IPS DF 4.7 (cell line): ENCODE results near the gene ERI3.

ENCODE experiments used
- DNase-seq: peaks from one replicate; pipeline ENCODE4 v3.0.0-alpha.2; 2013; ENCODE audit warnings: low spot score; ENCODE audit errors: extremely low read depth

ERI3 gene

GRCh38 chr1:44354840-44355581 lies at the start of gene ERI3:
Gene ERI3, minus strand, starts transcription at chr1:44355257. Its CDS starts 231 bp downstream, at chr1:44355026.
- DNase-seq, result peak; percentile 83

GRCh38 chr1:44401256-44402228 lies 46.5 kb upstream of the ERI3 start:
- DNase-seq, result no peak

GRCh38 chr1:44390277-44390676 lies 35.2 kb upstream of the ERI3 start:
- DNase-seq, result no peak

GRCh38 chr1:44389437-44389836 lies 34.4 kb upstream of the ERI3 start:
- DNase-seq, result no peak

- no peak for DNase-seq
These were observed 33.5 kb upstream of the ERI3 start for GRCh38 chr1:44388551-44388950.

DNA sequence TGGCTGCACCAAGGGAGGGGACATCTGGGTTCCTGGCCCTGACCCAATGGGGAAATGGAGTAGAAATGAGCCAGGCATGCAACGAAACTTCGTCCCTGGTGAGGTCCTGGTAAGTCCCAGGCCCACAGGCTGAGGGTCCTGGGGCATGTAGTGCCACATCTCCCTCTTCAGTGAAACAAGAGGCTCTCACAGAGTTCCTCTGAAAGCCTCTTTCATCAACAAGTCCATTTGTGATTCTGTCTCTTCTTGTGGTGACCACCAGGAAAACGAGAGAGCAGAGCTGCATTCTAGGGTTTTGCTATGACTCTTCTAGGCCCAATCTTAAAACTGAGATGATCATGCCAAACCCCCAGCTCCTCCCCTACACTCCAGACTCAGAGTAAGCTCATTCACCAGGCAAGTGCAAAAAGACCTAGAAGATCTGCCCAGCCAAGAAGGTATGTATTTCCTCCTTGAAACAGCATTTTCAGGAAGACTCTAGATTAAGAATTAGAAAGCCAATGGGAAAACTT lies 25.7 kb upstream of the ERI3 start:
- DNase-seq, result no peak

DNA sequence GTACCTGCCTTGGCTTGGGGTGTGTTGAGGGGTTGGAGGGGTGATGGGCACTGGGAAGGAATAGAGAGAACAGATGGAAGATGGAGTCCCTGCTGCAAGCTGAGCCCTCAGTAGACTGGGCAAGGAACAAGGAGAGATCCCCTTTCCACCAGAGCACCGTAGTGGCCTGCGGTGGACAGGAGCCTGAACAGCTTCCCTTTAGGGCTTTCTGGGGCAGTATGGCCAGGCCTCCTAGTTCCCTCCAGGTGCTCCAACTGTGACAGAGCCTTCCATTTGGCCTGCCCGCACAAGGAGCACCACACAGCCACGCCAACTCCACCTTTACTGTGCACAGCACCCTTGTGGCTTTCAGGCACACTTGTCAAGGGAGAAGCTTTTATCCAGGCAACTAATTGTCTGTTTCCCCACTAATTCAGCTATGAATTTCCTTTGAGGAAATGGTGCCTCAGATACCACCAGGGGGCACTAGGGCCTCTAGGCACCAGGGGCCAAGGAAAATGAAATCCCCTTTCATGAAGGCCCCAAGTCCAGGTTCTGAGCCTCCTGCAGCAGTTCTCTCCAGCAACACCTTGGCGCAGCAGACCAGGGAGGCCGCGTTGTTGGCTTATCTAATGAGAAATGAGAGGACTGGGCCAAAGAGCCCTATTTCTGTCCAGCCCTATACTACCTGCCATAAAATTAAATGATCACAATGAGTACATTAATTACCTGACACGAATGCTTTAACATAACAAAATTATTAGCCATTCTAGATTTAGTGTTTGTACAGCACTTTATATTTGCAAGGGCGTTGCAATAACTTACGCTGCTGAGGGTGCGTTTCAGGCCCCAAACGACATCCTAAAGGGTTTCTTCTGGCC lies 23.1 kb upstream of the ERI3 start:
- peak; percentile 60 for DNase-seq

- DNase-seq, result no peak
These were observed 20.5 kb upstream of the ERI3 start for GRCh38 chr1:44375547-44375946.

- no peak for DNase-seq
These were observed 16.1 kb upstream of the ERI3 start for GRCh38 chr1:44371206-44371605.

- no peak for DNase-seq
These were observed 13.6 kb upstream of the ERI3 start for GRCh38 chr1:44368471-44369151.

DNA sequence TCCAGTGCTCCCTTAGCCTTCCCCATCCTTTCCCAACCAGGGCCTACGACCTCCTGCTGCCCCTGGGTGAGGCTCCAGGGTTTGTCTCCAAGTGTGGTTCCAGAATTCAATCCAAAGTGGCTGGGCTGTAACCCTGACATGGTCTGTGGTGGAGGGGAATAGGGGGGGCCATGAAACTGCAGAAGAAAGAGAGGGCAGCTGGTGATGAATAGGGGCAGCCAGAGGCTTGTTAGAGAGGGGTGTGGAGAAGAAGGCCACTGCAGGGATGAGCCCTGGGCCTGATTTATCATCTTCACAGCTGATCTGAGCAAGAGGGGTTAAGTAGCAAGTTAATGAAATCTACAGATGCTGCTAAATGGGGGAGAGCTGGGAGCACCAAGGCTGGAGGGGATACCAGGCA lies 12.9 kb upstream of the ERI3 start:
- no peak for DNase-seq

DNA sequence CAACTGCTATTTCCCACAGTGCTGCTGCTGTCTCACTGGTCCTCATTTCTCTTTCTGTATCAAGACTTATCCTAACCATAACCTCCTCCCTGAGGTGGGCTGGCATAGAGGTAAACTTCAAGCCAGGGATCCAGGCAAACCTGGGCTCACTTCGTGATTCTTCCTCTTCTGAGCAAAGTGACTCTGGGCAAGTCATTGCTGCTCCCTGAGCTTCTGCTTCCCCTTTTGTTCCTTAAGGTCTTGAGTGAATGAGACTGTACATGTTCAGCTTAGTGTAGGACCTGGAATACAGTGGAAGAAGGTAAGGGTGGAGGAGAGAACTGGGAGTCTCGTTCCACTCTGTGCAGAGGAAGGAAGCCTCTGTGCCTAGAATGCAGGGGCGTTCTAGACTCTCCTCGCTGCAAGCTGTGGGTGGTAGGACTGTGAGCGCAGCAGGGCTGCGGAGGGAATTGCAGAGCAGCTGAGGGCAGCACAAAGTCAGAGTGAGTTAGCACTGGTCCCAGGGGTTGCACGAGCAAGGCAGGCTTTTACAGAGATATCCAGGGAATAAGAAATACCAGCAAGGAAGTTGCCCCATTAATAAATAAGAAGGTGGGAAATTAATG lies 11.4 kb upstream of the ERI3 start:
- DNase-seq, result no peak

DNA sequence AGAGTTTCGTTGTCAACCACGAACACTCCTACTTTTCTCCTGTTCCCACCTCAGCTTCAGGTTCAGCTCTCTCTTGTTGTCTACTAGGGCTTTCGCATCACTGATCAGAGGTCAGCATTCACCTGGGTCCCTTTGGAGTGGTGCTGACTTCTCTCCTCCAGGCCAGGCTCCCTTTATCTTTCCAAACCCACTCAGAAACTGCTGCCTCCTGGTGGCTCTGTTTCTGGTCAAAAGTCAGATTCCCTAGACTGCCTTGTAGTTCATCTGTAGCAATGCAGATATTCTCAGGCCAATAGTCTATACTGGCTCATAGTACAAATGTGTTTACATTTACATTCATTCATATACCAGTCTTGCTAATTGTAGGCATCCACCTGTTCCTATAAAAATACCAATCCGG lies 6.4 kb upstream of the ERI3 start:
- no peak for DNase-seq

DNA sequence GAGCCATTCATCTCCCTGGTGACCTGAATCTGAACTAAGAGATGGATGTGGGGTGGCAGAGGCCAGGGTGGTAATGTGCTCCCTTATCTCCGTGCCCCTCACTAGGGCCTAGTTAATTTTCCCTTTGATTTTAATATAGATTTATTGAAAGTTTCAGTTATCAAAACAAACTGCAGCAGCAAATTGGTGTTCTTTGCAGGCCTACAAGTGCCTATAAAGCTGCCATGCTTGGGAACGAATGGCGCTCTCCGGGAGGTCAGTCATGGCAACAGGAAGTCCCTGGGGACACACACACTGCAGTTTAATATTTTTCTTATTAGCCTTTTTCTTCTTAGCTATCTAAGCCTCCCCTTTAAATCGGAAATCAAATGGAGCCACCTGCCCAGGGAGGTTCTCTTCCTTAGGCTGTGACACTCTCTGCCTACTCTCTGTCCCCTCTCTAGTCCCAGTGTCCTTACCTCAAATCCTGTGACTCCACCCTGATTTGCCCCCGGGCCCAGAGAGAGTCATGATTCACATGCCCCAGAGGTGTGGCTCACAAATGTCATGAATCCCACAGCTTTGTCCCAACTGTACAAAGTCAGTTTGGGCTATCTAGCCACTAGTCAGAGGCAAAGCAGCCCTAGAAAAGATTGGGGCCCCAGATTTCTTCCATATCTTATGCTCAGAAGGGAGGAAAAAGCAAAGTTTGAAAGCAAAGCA lies 4.3 kb upstream of the ERI3 start:
- no peak for DNase-seq

- DNase-seq, result no peak
These were observed 2.7 kb upstream of the ERI3 start for GRCh38 chr1:44357710-44358109.

GRCh38 chr1:44355582-44356305 lies 687 bp upstream of the ERI3 start:
- DNase-seq, result no peak

DNA sequence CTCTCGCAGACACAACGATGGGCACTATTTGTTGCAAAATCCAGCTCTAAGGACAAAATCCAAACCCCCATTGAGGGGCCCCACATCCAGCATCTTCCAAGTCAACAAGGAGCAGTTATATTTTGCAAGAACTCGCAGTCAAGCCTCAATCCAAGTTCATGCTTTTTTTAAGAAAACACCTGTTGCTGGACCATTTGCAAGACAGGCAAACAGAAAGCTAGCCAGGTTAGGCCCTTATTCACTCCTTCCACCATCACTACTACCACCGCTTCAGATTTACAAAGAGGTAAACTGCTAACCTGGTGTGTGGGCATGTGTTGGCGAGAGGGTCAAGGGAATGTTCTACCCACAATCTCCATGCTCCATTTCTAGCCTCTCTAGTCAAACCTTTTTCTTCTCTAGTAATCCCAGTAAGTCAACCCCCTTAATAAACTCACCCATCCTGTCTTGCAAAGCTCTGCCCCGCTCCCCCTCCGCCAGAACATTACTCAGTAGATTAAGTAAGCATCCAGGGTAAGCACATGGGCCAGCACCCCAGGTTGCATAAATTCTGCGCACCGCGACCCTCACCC lies 703 bp downstream of the ERI3 start:
- no peak for DNase-seq

- no peak for DNase-seq
These were observed 1.5 kb downstream of the ERI3 start for GRCh38 chr1:44353604-44354003.

DNA sequence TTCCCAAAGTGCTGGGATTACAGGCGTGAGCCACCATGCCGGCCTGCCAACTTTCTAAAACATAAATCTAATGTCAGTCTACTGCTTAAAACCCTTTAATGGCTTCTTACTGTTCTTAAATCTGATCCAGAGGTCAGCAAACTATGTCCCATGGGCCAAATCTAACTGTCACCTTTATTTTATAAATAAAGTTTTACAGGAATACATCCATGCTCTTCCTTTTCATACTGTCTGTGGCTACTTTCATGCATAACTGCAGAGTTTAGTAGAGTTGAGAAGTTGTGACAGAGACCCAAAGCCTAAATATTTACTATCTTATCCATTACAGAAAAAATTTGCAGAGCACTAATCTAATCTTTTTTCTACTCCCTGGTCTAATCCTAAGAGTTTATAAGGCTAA lies 3.8 kb downstream of the ERI3 start:
- DNase-seq, result no peak
